Sigmoid colon (tissue), 4 donors: ENCODE results near the gene ZNF532.

ENCODE experiments used
- EP300 ChIP-seq, 4 donors: sonication (generic); formaldehyde crosslinking; IDR thresholded peaks; one replicate each; pipeline ENCODE4 v1.6.1; 2017; ENCODE audit warnings: antibody characterized with exemption in 4 of 4
- POLR2A ChIP-seq, 2 donors: fragments of 450-650 bp; IDR thresholded peaks; one replicate each; pipeline ENCODE4 v1.6.1; 2016; ENCODE audit warnings: antibody characterized with exemption in 2 of 2, mild to moderate bottlenecking in 2 of 2, moderate library complexity in 2 of 2
- POLR2AphosphoS5 ChIP-seq, 4 donors: sonication (generic); formaldehyde crosslinking; IDR thresholded peaks; one replicate each; pipeline ENCODE4 v1.6.1; 2017; ENCODE audit warnings: antibody characterized with exemption in 4 of 4
- TF ChIP-seq, protein P1 (sequence below), 4 experiments: fragments of 450-650 bp in 3 of 4; fragments of 200-600 bp in 1 of 4; IDR thresholded peaks; one replicate each; pipeline ENCODE4 v1.5.1; 2016 to 2019; ENCODE audit warnings: antibody characterized with exemption in 4 of 4, mild to moderate bottlenecking in 3 of 4, moderate library complexity in 2 of 4

DNA sequence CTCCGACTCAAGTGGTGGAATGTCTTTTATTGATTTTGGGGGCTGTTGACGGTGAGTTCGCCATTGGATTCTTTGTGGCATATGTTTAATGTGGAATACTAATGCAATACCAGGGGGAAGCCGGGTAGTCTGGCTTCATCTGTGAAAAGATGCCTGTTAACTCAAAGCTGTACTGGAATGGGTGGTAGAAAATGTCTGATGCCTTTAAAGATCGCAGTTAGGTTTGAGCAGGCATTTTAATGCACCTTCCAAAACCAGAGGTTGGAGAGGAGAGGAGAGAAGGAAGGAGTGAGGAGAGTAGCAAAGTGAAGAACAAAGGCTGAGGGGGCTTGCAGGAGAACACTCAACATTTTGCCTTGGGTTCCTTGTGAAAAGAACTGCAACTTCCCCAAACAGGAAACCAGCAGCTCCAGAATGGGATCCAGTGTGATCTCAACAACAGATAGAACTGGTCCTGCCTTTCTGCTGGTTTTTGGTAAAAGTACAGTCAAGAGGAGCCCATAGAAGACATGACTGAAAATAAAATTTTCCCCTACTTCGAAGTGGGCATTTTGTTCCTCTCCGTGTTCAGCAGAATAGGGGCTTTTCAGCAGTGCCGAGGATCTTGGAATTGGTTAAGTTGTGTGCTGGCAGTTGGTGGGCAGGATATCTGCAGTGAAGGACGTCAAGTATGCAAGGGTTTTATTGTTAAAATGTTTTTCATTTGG is 1.5 kb downstream of the ZNF532 start:
- TF ChIP-seq, protein P1, sequence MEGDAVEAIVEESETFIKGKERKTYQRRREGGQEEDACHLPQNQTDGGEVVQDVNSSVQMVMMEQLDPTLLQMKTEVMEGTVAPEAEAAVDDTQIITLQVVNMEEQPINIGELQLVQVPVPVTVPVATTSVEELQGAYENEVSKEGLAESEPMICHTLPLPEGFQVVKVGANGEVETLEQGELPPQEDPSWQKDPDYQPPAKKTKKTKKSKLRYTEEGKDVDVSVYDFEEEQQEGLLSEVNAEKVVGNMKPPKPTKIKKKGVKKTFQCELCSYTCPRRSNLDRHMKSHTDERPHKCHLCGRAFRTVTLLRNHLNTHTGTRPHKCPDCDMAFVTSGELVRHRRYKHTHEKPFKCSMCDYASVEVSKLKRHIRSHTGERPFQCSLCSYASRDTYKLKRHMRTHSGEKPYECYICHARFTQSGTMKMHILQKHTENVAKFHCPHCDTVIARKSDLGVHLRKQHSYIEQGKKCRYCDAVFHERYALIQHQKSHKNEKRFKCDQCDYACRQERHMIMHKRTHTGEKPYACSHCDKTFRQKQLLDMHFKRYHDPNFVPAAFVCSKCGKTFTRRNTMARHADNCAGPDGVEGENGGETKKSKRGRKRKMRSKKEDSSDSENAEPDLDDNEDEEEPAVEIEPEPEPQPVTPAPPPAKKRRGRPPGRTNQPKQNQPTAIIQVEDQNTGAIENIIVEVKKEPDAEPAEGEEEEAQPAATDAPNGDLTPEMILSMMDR (IDR thresholded peaks at IDR 0.05): no peak
- TF ChIP-seq POLR2A (IDR thresholded peaks at IDR 0.05): no peak
- no peak for TF ChIP-seq EP300 (IDR thresholded peaks at IDR 0.05)
- TF ChIP-seq POLR2AphosphoS5 (IDR thresholded peaks at IDR 0.05): no peak
